SK-MEL-5 (cell line): Measurements from ENCODE around the gene C22orf31. TPM values are rescaled to one million over a fixed set of nuclear protein-coding genes. Genes with fewer than 3 reads are reported as not detected.

Source experiments
- DNase-seq: peaks from one replicate; pipeline ENCODE4 v3.0.0-alpha.2; 2016; ENCODE audit warnings: low read depth, low spot score
- in situ Hi-C: cut with HindIII; loops from 2 replicates; pipeline ENCODE4 v1.10.0; 2016; ENCODE audit warnings: low sequenced_read_pairs, high pct_unique_total_duplicates, low pct_unique_long_range_greater_than_20kb
- total RNA-seq: library from RNA; depleted of rRNA; stranded (reverse); fragments of >200 nt; shearing (Covaris generic); gene quantifications from 2 replicates; pipeline ENCODE4 v1.2.3, GENCODE V29; 2014; rRNA removed

Gene C22orf31
- total RNA-seq, 1 experiment from 2014 or later, result not detected

GRCh38 chr22:29016067-29016938, 45.3 kb downstream of the C22orf31 start:
- in situ Hi-C loops, result no loop called here
- DNase-seq, result no peak

- in situ Hi-C loops, result no loop called here
- no peak for DNase-seq
These were observed 46.9 kb downstream of the C22orf31 start for GRCh38 chr22:29014773-29015172.

DNA sequence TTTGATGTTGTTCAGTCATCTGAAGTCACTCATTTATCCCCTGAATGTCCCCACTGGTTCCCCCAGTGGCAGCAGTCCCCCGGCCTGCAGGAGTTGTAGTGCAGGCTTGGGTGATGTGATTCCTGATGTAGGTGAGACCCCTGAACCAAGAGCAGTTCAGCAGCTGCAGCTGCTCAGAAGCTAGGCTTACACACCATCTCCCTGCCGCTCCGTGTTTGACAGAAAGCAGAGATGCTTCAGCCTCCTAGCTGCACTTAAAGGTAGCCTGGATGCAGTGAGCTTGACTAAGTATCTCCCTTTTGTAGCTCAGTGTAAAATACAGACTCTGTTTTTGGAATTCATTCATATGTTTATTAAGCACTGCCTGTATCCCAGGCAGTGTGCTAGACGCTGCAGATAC, 47.3 kb downstream of the C22orf31 start:
- in situ Hi-C loops, result no loop called here
- DNase-seq, result no peak

DNA sequence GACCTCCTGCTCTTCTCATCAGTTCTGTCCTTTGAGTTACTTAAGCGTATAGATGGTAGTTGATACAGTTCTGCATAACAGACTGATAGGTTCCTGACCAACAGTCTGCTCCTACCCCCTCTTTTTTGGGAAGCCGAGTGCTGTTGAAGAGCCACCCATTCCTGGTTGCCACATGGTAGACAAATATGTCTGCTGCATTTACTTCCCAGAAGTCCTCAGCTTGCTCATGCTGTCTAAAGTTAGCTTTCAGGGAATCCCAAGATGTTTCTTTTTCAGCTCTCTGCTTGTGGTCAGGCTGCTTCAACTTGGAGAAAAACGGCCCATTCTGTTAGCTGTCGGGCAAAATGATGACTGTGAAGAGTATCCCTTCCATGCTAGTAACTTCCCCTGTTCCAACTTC, 48.7 kb downstream of the C22orf31 start:
- DNase-seq, result no peak
- in situ Hi-C loops, result no loop called here

GRCh38 chr22:29012101-29012433, 49.6 kb downstream of the C22orf31 start:
- DNase-seq, result no peak
- in situ Hi-C loops, result no loop called here

- no peak for DNase-seq
- in situ Hi-C loops, result no loop called here
These were observed 50.2 kb downstream of the C22orf31 start for GRCh38 chr22:29011240-29012100.

DNA sequence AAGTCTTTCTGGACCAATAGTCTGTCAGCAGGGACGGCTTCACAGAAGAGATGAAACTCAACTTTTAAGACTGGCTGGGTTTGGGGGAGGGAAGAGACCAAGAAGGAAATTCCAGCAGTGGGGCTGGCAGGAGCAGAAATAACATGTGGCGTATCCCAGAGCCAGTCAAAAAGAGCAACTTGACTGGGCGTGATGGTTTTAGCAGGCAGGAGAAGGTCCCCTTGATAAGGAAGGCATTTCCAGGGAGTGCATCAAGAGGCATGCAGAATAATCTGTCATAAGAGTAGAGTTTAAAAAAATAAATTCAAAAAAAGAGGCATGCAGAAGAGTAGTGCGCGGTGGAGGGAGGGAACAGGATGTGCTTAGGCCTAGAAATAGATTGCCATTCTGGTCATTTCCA, 52.5 kb downstream of the C22orf31 start:
- in situ Hi-C loops, result no loop called here
- DNase-seq, result no peak

Other genes starting within 250 kb of the C22orf31 start
- 4.3 and 4.6 TPM in 2 replicates for gene ZNRF3, start 178.3 kb downstream of the C22orf31 start, total RNA-seq
- gene KREMEN1, start 11.2 kb upstream of the C22orf31 start, total RNA-seq, result 23.0 and 23.5 TPM in 2 replicates
- gene EMID1, start 144.1 kb upstream of the C22orf31 start, total RNA-seq, result 3.4 and 3.7 TPM in 2 replicates
- 32.3 and 33.4 TPM in 2 replicates for gene RHBDD3, start 206.2 kb upstream of the C22orf31 start, total RNA-seq
- 211 and 226 TPM in 2 replicates for gene EWSR1, start 206.4 kb upstream of the C22orf31 start, total RNA-seq
- 6.9 and 9.1 TPM in 2 replicates for gene GAS2L1, start 244.8 kb upstream of the C22orf31 start, total RNA-seq